Gastroesophageal sphincter (tissue), 4 donors: Measurements from ENCODE around the gene LDAH. TPM values are rescaled to one million over a fixed set of nuclear protein-coding genes. Genes with fewer than 3 reads are reported as not detected.

Source experiments
- ATAC-seq: fragments of 150-250 bp; one replicate; pipeline ENCODE4 v1.9.1; 2016; ENCODE audit warnings: mild to moderate bottlenecking, moderate library complexity
- H3K27ac ChIP-seq, 4 donors: fragments of 200-600 bp; sonication (generic) in 3 of 4; 1 replicate in 3 of 4; 2 replicates in 1 of 4; pipeline ENCODE4 v1.5.1; 2016 to 2019
- H3K27me3 ChIP-seq: fragments of 200-600 bp; sonication (generic); one replicate; pipeline ENCODE4 v1.5.1; 2019
- H3K36me3 ChIP-seq, 2 donors: fragments of 200-600 bp; sonication (generic); one replicate each; pipeline ENCODE4 v1.5.1; 2019; ENCODE audit warnings: control low read depth in 1 of 2
- H3K4me1 ChIP-seq, 3 donors: fragments of 200-600 bp; sonication (generic); 1 replicate in 2 of 3; 2 replicates in 1 of 3; pipeline ENCODE4 v1.5.1; 2016 to 2019; ENCODE audit warnings: control low read depth in 2 of 3
- H3K4me3 ChIP-seq, 2 donors: fragments of 200-600 bp; sonication (generic); one replicate each; pipeline ENCODE4 v1.5.1; 2019; ENCODE audit warnings: mild to moderate bottlenecking in 1 of 2, moderate library complexity in 1 of 2
- H3K9me3 ChIP-seq, 3 donors: fragments of 200-600 bp; sonication (generic); one replicate each; pipeline ENCODE4 v1.5.1; 2017 to 2019; ENCODE audit warnings: control low read depth in 2 of 3
- CTCF ChIP-seq, 4 experiments: fragments of 200-600 bp in 2 of 4; fragments of 450-650 bp in 2 of 4; sonication (generic) in 1 of 4; IDR thresholded peaks; one replicate each; pipeline ENCODE4 v1.5.1; 2017 to 2019; ENCODE audit warnings: antibody characterized with exemption in 4 of 4, mild to moderate bottlenecking in 2 of 4, moderate library complexity in 2 of 4
- EP300 ChIP-seq: sonication (generic); formaldehyde crosslinking; IDR thresholded peaks from one replicate; pipeline ENCODE4 v1.6.1; 2017; ENCODE audit warnings: antibody characterized with exemption, mild to moderate bottlenecking
- POLR2A ChIP-seq, 2 donors: fragments of 450-650 bp; IDR thresholded peaks; one replicate each; pipeline ENCODE4 v1.6.1; 2017; ENCODE audit warnings: antibody characterized with exemption in 2 of 2, mild to moderate bottlenecking in 2 of 2, moderate library complexity in 1 of 2
- POLR2AphosphoS5 ChIP-seq: sonication (generic); formaldehyde crosslinking; IDR thresholded peaks from one replicate; pipeline ENCODE4 v1.6.1; 2017; ENCODE audit warnings: antibody characterized with exemption
- WGBS, 2 donors: methylation state at CpG; one replicate each; pipeline ENCODE4 v1.1.5; 2018; ENCODE audit warnings: low coverage in 1 of 2; 5-methylcytosine and 5-hydroxymethylcytosine counted together
- total RNA-seq, 4 donors: library from RNA; depleted of rRNA; stranded (reverse); fragments of >200 nt; gene quantifications; one replicate each; pipeline ENCODE4 v1.1.0, GENCODE V29; 2016

The LDAH gene
- total RNA-seq, 4 donors from 2014 or later: 10.5 to 19.0 (median 14.5) TPM

- Histone ChIP-seq H3K27ac (no peak overlapping the region), H3K27me3 (no peaks in the 10 kb centered on the region), H3K4me1 (no peaks in the 10 kb centered on the region), H3K36me3 (peaks cover 0 to 5% of the 10 kb centered on the region in 2 donors), H3K9me3 (peaks cover 0 to 4% (median 0%) of the 10 kb centered on the region in 3 donors), H3K4me3 (no peak overlapping the region)
- no peak for TF ChIP-seq POLR2AphosphoS5
- no peak for TF ChIP-seq CTCF (IDR thresholded peaks at IDR 0.05)
- TF ChIP-seq EP300: no peak
- TF ChIP-seq POLR2A (IDR thresholded peaks at IDR 0.05): no peak
- WGBS, 2 donors: 63 to 86% methylated on average over 1 of the region's 1 CpG
- no peak for ATAC-seq
Measured at GRCh38 chr2:20747317-20747716, 75.6 kb downstream of the LDAH start.

- no peak for ATAC-seq
- H3K27ac ChIP-seq: no peak overlapping the region
- 28 to 66% methylated on average over 2 of the region's 2 CpGs for WGBS, 2 donors
Measured at GRCh38 chr2:20745924-20746555, 76.9 kb downstream of the LDAH start.

GRCh38 chr2:20744366-20745335 is 78.2 kb downstream of the LDAH start:
- Histone ChIP-seq H3K4me1 (no peaks in the 10 kb centered on the region), H3K36me3 (no peaks in the 10 kb centered on the region), H3K27ac (no peak overlapping the region), H3K9me3 (no peaks in the 10 kb centered on the region), H3K4me3 (no peak overlapping the region), H3K27me3 (no peaks in the 10 kb centered on the region)
- TF ChIP-seq CTCF (IDR thresholded peaks at IDR 0.05): no peak
- WGBS, 2 donors: 83 to 100% methylated on average over 1 of the region's 2 CpGs
- no peak for ATAC-seq

More at GRCh38 chr2:20745924-20746555, 76.9 kb downstream of the LDAH start:
- Histone ChIP-seq H3K4me1 (no peaks in the 10 kb centered on the region), H3K36me3 (no peaks in the 10 kb centered on the region), H3K4me3 (no peak overlapping the region), H3K27me3 (no peaks in the 10 kb centered on the region), H3K9me3 (no peaks in the 10 kb centered on the region)
- TF ChIP-seq EP300 (no peak), POLR2AphosphoS5 (no peak), CTCF (IDR thresholded peaks at IDR 0.05) (no peak), POLR2A (IDR thresholded peaks at IDR 0.05) (no peak)

GRCh38 chr2:20738772-20739171 is 84.1 kb downstream of the LDAH start:
- no peaks in the 10 kb centered on the region for H3K9me3 ChIP-seq
- H3K36me3 ChIP-seq: peaks cover 0 to 34% of the 10 kb centered on the region in 2 donors
- H3K4me3 ChIP-seq: no peak overlapping the region
- no peak for TF ChIP-seq POLR2AphosphoS5
- no peak for TF ChIP-seq CTCF (IDR thresholded peaks at IDR 0.05)
- TF ChIP-seq EP300: no peak
- no peak for TF ChIP-seq POLR2A (IDR thresholded peaks at IDR 0.05)
- H3K27ac ChIP-seq: no peak overlapping the region
- no peaks in the 10 kb centered on the region for H3K27me3 ChIP-seq
- no peaks in the 10 kb centered on the region for H3K4me1 ChIP-seq
- no peak for ATAC-seq
